GM18505 (cell line): ENCODE results near the gene ITSN2.

Source experiments
- ATAC-seq: cut with Tn5 transposase; IDR thresholded peaks from one replicate; pipeline ENCODE4 v1.9.1; 2021; ENCODE audit not compliant: unreplicated experiment
- POLR2A ChIP-seq: IDR thresholded peaks from 4 replicates; pipeline ENCODE4 v1.6.1; 2011; ENCODE audit warnings: borderline replicate concordance; ENCODE audit not compliant: insufficient read depth, insufficient read length; ENCODE audit errors: extremely low read depth

ITSN2 gene

GRCh38 chr2:24245986-24246776 is 114.2 kb downstream of the ITSN2 start:
- TF ChIP-seq POLR2A = no peak
- no peak for ATAC-seq

- ATAC-seq = no peak
Observed at GRCh38 chr2:24241528-24241927, 118.8 kb downstream of the ITSN2 start.

GRCh38 chr2:24239553-24239952 is 120.8 kb downstream of the ITSN2 start:
- no peak for TF ChIP-seq POLR2A
- ATAC-seq = no peak

More at GRCh38 chr2:24241528-24241927, 118.8 kb downstream of the ITSN2 start:
- TF ChIP-seq POLR2A = no peak

DNA sequence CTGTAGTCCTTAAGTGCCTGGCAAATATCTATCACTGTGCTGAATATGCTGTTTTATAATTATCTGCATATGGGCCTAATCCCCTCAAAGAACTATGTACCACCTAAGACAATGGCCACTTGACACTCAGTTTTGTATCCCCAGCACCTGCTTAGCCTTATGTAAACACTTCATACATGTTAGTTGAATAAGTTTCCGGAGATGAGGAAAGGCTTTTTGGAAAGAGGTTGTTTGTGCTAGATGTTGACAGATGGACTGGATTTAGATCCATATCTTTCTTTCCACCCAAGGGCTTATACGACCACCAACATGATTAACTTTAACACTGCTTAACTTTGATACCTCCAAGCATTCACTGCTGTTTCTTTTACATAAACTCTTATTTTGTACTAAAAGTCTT is 122.2 kb downstream of the ITSN2 start:
- no peak for ATAC-seq
- TF ChIP-seq POLR2A = no peak

- no peak for ATAC-seq
- no peak for TF ChIP-seq POLR2A
Observed at GRCh38 chr2:24237313-24237712, 123.0 kb downstream of the ITSN2 start.

DNA sequence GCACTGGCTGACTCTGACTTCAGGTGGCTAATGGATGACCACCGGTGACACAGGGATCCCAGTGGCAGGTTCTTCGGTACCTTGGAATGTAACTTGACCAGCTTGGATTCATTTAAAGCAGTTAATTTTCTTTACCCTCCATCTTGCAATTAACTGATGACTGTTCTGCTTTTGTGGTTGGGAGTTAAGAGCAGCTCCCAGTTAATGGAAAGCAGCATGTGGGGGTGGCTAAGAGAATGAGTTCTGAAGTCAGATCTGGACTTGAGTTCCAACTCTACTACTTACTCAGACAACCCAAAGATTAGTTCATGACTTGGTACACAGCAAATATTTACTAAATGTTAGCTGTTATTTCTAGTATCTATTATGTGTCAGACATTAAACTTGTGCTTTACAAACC is 127.0 kb downstream of the ITSN2 start:
- no peak for ATAC-seq
- no peak for TF ChIP-seq POLR2A

- no peak for ATAC-seq
- no peak for TF ChIP-seq POLR2A
Observed at GRCh38 chr2:24231461-24231881, 128.9 kb downstream of the ITSN2 start.

GRCh38 chr2:24228470-24228869 is 131.9 kb downstream of the ITSN2 start:
- no peak for ATAC-seq
- TF ChIP-seq POLR2A = no peak

GRCh38 chr2:24225499-24226242 is 134.7 kb downstream of the ITSN2 start:
- no peak for TF ChIP-seq POLR2A
- no peak for ATAC-seq

DNA sequence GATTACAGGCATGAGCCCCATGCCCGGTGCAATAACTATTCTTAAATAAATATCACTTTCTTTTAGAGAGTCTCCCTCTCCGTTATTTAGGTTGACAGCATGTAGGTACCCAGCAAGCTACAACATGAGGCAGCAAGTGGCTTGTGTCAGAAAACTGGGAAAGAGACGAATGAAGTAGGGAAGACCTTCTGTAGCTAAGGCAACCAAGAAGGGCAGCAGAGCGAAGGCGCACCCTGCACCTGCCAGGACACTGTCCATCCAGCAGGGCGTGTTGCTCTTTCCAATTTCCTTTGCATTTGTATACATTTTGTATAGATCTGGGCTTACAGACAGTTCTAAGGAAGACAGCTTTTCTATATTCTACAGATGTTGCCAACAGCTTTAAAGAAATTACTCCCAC is 137.4 kb downstream of the ITSN2 start:
- no peak for TF ChIP-seq POLR2A
- ATAC-seq = no peak

DNA sequence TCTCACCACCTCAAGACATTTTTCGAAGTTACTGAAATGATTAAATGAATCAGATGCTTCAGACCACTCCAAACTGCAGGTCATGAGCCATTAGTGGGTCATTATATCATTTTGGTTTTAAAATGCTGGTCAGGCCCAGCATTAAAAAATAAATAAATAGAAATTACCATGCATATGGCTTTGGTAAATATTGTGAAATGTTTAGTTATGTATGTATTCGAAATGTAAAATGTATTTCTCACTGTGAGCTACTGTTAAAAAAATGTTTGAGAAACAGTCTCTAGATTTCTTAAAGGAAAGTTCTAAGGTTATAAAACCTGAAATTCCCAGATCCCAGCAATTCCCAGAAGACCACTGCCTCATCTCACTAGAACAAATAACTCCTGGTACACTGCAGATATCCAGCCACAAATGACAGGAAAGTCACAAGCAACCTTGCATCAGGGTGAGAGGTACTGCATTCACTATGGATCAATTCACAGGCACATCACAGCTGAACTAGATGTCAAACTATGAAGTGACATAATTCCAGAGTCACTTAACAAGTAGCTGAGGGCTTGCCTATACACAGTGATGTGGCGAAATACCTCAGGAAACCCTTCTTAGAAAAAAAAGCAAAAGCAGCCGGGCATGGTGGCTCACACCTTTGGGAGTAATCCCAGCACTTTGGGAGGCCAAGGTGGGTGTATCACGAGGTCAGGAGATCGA is 138.8 kb downstream of the ITSN2 start:
- no peak for ATAC-seq
- no peak for TF ChIP-seq POLR2A

DNA sequence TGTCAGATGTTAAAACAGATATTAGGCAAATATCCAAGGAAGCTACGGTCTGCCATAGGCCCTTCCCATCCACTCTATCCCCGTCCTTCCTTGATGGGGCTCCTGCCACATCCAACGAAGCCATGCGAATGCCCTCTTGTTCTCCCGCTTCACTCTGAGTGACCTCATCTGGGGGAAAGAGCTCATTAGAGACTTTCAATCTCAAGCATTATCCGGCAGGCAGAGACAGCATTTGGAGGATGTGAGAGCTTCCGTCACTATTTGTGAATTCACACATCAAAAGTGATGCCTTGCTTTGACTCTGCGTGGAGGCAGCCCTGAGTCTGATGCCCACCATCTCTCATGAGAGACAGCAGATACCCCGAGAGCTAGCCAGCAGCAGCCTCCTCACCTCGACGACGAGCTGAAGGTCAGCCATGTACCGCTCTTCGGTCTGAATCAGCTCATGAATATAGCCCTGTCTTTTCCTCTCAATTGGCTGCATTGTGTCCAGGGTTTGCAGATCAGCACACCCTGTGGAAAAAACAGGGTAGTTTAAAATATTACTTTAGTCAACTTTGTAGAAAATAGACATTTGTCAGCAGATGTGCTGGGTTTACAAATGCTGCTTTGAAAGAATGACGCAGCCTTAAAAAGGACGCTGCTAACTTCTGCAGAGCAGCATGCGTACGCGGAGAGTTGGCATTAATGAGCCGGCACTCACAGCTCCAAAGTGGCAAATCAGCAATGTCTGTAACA is 139.6 kb downstream of the ITSN2 start:
- ATAC-seq = no peak
- TF ChIP-seq POLR2A = no peak

- peak; percentile 95 for ATAC-seq
- TF ChIP-seq POLR2A = no peak
Observed at GRCh38 chr2:24214880-24215279, 145.5 kb downstream of the ITSN2 start.

DNA sequence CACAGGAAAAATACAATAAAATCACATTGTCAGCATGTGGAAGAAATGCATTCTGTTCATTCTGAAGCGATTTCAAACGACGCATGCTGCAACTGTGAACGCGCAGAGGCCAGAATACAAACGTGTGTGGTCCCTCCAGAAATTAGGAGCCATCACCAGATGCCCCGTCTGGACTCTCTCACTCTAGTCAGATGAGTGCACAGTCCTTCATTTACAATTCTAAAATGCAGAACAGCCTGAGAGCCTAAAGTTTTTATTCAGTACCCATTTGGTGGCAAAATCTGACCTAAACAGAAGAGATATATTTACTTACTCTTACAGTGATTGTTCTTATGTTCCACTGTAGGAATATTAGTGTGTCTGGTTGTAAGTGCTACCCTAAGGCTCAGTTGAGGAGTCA is 148.9 kb downstream of the ITSN2 start:
- no peak for TF ChIP-seq POLR2A
- no peak for ATAC-seq

DNA sequence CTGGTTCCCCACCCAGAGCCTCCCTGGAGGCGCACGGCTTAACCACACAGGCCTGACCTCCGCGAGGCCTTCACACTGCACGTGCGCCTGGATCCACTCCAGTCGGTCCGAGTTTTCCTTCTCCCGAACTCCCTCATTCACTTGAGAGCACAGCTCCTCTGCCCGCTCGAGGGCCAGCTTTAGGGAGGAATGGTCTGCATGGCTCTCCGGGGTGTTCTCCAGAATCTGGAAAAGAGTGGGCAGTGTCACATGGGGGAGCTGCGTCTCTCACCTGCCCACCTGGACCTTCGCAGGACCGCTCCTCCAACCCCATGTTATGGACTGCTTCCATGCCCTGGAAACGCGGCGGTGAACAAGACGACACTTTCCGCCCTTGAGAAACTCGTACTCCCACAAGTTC is 149.6 kb downstream of the ITSN2 start:
- no peak for TF ChIP-seq POLR2A
- ATAC-seq = no peak
